ENCODE data around the gene PEX19. TPM values are rescaled to one million over a fixed set of nuclear protein-coding genes. Genes with fewer than 3 reads are reported as not detected.

Gene PEX19
- polyA plus RNA-seq, 1 donor from 2014 or later: 51.6 TPM

DNA sequence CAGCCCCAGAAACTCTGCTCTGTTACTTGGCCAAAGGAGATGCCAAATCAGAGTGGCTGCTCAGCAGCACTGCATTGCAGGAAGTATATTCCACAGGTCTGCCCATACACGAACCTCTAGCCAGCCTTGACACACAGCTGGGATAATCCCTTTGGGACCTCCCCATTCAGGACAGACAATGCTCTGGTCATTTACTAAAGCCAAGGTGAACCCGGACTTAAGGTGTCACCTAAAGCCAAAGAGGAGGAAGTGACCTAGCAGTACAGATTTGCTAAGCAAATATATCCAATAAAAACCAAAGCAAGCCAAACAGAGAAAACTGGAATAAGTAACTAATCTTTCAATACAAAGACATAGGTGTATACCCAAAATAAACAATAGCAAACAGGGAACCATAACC lies 30.4 kb upstream of the PEX19 start:
- Histone ChIP-seq H3K27me3 (ENCODE audit: insufficient read depth, low read depth, low read length) (no peaks in the 10 kb centered on the region), H4K20me1 (ENCODE audit: insufficient read depth) (no peaks in the 10 kb centered on the region), H3K9ac (ENCODE audit: low read length) (no peak overlapping the region), H2AFZ (ENCODE audit: low read depth, low read length) (no peak overlapping the region), H3K79me2 (replicated peaks; ENCODE audit: insufficient read depth, low read length) (peaks cover 14% of the 10 kb centered on the region), H3F3A (ENCODE audit: insufficient read depth, low read length, poor library complexity, severe bottlenecking) (no peaks in the 10 kb centered on the region), H3K4me3 (ENCODE audit: low read length) (no peak overlapping the region), H3K4me2 (ENCODE audit: low read length) (no peak overlapping the region), H3K9me2 (ENCODE audit: insufficient read depth, low read length) (no peaks in the 10 kb centered on the region), H3K27ac (ENCODE audit: low read length) (no peak overlapping the region), H3K9me3 (ENCODE audit: low read length) (no peaks in the 10 kb centered on the region), H3K36me3 (ENCODE audit: insufficient read depth, low read length) (peaks cover 12% of the 10 kb centered on the region)
- TF ChIP-seq POLR2AphosphoS5 (IDR thresholded peaks at IDR 0.05) (no peak), MXI1 (conservative IDR thresholded peaks at IDR 0.05; ENCODE audit: poor library complexity, severe bottlenecking) (no peak), RAD21 (conservative IDR thresholded peaks at IDR 0.05) (no peak), EP300 (conservative IDR thresholded peaks at IDR 0.05; ENCODE audit: poor library complexity, severe bottlenecking) (no peak)
- TF ChIP-seq, protein P1, sequence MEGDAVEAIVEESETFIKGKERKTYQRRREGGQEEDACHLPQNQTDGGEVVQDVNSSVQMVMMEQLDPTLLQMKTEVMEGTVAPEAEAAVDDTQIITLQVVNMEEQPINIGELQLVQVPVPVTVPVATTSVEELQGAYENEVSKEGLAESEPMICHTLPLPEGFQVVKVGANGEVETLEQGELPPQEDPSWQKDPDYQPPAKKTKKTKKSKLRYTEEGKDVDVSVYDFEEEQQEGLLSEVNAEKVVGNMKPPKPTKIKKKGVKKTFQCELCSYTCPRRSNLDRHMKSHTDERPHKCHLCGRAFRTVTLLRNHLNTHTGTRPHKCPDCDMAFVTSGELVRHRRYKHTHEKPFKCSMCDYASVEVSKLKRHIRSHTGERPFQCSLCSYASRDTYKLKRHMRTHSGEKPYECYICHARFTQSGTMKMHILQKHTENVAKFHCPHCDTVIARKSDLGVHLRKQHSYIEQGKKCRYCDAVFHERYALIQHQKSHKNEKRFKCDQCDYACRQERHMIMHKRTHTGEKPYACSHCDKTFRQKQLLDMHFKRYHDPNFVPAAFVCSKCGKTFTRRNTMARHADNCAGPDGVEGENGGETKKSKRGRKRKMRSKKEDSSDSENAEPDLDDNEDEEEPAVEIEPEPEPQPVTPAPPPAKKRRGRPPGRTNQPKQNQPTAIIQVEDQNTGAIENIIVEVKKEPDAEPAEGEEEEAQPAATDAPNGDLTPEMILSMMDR (IDR thresholded peaks at IDR 0.05; ENCODE audit: poor library complexity, severe bottlenecking): no peak

DNA sequence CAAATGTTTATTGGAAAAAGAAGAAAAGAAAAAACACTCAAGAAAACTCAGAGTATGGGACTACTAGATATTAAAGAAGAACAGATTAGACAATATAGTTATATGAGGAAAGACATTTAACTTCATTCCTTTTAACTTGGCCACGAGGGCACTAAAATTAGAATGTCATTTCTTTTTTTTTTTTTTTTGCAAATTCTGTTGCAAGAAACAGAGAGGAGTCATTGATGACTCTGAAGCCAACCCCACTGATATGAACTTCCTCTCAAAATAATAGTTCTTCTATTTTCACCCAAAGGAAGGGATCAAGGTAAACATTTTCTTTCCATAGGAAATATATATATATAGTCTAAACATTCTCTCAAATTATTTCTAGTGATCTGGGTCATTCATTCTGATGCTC lies 24.6 kb upstream of the PEX19 start:
- TF ChIP-seq, protein P1 (IDR thresholded peaks at IDR 0.05; ENCODE audit: poor library complexity, severe bottlenecking): no peak
- TF ChIP-seq MXI1 (conservative IDR thresholded peaks at IDR 0.05; ENCODE audit: poor library complexity, severe bottlenecking): no peak
- no peak for TF ChIP-seq RAD21 (conservative IDR thresholded peaks at IDR 0.05)
- TF ChIP-seq POLR2AphosphoS5 (IDR thresholded peaks at IDR 0.05): no peak
- TF ChIP-seq EZH2 (IDR thresholded peaks at IDR 0.05; ENCODE audit: borderline replicate concordance, insufficient read depth, low read length, poor library complexity, severe bottlenecking): no peak
- TF ChIP-seq TAF1 (IDR thresholded peaks at IDR 0.05; ENCODE audit: low read depth): no peak
- no peak for TF ChIP-seq SMC3 (conservative IDR thresholded peaks at IDR 0.05; ENCODE audit: poor library complexity)
- TF ChIP-seq, protein P2, sequence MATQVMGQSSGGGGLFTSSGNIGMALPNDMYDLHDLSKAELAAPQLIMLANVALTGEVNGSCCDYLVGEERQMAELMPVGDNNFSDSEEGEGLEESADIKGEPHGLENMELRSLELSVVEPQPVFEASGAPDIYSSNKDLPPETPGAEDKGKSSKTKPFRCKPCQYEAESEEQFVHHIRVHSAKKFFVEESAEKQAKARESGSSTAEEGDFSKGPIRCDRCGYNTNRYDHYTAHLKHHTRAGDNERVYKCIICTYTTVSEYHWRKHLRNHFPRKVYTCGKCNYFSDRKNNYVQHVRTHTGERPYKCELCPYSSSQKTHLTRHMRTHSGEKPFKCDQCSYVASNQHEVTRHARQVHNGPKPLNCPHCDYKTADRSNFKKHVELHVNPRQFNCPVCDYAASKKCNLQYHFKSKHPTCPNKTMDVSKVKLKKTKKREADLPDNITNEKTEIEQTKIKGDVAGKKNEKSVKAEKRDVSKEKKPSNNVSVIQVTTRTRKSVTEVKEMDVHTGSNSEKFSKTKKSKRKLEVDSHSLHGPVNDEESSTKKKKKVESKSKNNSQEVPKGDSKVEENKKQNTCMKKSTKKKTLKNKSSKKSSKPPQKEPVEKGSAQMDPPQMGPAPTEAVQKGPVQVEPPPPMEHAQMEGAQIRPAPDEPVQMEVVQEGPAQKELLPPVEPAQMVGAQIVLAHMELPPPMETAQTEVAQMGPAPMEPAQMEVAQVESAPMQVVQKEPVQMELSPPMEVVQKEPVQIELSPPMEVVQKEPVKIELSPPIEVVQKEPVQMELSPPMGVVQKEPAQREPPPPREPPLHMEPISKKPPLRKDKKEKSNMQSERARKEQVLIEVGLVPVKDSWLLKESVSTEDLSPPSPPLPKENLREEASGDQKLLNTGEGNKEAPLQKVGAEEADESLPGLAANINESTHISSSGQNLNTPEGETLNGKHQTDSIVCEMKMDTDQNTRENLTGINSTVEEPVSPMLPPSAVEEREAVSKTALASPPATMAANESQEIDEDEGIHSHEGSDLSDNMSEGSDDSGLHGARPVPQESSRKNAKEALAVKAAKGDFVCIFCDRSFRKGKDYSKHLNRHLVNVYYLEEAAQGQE (IDR thresholded peaks at IDR 0.05; ENCODE audit: borderline replicate concordance): no peak
- no peak for TF ChIP-seq EP300 (conservative IDR thresholded peaks at IDR 0.05; ENCODE audit: poor library complexity, severe bottlenecking)
- Histone ChIP-seq H3K9me3 (ENCODE audit: low read length) (no peaks in the 10 kb centered on the region), H4K20me1 (ENCODE audit: insufficient read depth) (no peaks in the 10 kb centered on the region), H3K79me2 (replicated peaks; ENCODE audit: insufficient read depth, low read length) (no peaks in the 10 kb centered on the region), H3K36me3 (ENCODE audit: insufficient read depth, low read length) (peaks cover 17% of the 10 kb centered on the region), H3K27me3 (ENCODE audit: insufficient read depth, low read depth, low read length) (no peaks in the 10 kb centered on the region), H3F3A (ENCODE audit: insufficient read depth, low read length, poor library complexity, severe bottlenecking) (no peaks in the 10 kb centered on the region), H2AFZ (ENCODE audit: low read depth, low read length) (no peak overlapping the region), H3K9ac (ENCODE audit: low read length) (no peak overlapping the region), H3K27ac (ENCODE audit: low read length) (no peak overlapping the region), H3K4me2 (ENCODE audit: low read length) (no peak overlapping the region), H3K4me3 (ENCODE audit: low read length) (no peak overlapping the region), H3K9me2 (ENCODE audit: insufficient read depth, low read length) (no peaks in the 10 kb centered on the region)

Data from neural cell (in vitro differentiated cells).